Measurements from ENCODE around the gene PRPF8. TPM values are rescaled to one million over a fixed set of nuclear protein-coding genes. Genes with fewer than 3 reads are reported as not detected.
A peak's percentile ranks its signal among the peaks of the same experiment; 100 is the strongest.
"Not testable (repeated sequence)": the region's sequence is repeated elsewhere in the genome, so short reads cannot be mapped to it uniquely, and the experiment has no call there.

The PRPF8 gene
- total RNA-seq, 1 donor from 2014 or later: 114 TPM

- Histone ChIP-seq H3K9me3 (no peaks in the 10 kb centered on the region), H3K4me1 (peaks cover 8 to 18% of the 10 kb centered on the region in 2 donors), H3K36me3 (peaks cover 13 to 33% of the 10 kb centered on the region in 2 donors), H3K4me3 (peak overlapping the region; percentile 65 to 91), H3K27ac (no peak overlapping the region), H3K27me3 (no peaks in the 10 kb centered on the region)
- TF ChIP-seq, protein P1, sequence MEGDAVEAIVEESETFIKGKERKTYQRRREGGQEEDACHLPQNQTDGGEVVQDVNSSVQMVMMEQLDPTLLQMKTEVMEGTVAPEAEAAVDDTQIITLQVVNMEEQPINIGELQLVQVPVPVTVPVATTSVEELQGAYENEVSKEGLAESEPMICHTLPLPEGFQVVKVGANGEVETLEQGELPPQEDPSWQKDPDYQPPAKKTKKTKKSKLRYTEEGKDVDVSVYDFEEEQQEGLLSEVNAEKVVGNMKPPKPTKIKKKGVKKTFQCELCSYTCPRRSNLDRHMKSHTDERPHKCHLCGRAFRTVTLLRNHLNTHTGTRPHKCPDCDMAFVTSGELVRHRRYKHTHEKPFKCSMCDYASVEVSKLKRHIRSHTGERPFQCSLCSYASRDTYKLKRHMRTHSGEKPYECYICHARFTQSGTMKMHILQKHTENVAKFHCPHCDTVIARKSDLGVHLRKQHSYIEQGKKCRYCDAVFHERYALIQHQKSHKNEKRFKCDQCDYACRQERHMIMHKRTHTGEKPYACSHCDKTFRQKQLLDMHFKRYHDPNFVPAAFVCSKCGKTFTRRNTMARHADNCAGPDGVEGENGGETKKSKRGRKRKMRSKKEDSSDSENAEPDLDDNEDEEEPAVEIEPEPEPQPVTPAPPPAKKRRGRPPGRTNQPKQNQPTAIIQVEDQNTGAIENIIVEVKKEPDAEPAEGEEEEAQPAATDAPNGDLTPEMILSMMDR (IDR thresholded peaks at IDR 0.05): no peak
- no peak for DNase-seq (ENCODE audit: low spot score in 2 of 2)
- intact Hi-C loops (cut with DNase I): loop anchor here (2.0 kb wide), 3 partner anchors 59 to 139 kb away; partner anchors contain the start of gene RPA1
Measured at GRCh38 chr17:1725642-1726511, 41.2 kb upstream of the PRPF8 start.

GRCh38 chr17:1724869-1725641 lies 40.4 kb upstream of the PRPF8 start:
- Histone ChIP-seq H3K9me3 (no peaks in the 10 kb centered on the region), H3K36me3 (peaks cover 13 to 26% of the 10 kb centered on the region in 2 donors), H3K27ac (peak overlapping the region; percentile 82 to 84), H3K4me3 (peak overlapping the region; percentile 65 to 91), H3K4me1 (peaks cover 8 to 18% of the 10 kb centered on the region in 2 donors), H3K27me3 (no peaks in the 10 kb centered on the region)
- no peak for DNase-seq (ENCODE audit: low spot score in 2 of 2)
- intact Hi-C loops (cut with DNase I): loop anchor here (2.0 kb wide), 3 partner anchors 60 to 140 kb away; partner anchors contain the start of gene RPA1
- TF ChIP-seq, protein P1 (IDR thresholded peaks at IDR 0.05): peak in 2 of 3 experiments; percentile 12 to 15

DNA sequence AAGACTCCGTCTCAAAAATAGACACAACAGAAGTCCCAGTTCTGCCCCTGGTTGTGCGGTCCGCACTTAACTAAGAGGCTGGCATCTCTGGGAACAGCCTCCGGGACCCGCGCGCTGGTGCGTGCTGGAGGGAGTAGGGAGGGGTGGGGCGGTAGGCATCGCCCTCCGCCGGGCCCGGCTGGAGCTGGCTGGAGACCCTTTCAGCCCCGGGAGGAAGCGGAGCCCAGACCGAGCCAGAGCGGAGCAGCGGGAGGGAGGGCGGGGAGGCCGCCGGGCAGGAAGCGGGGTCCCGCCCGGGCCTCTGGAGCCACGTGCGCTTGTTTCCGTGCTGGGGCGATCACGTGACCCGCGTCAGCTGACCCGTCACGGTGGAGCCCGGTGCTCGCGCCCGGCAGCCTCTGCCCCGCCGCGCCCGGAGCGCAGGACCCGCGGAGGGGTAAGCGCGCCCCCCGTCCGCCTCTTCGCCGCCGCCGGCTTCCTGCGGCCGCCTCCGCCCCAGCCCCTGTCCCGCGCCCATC lies 39.7 kb upstream of the PRPF8 start, which contains the start of gene WDR81:
Gene WDR81, plus strand, starts transcription at position 354 of the 518 bp plus-strand sequence. CDS start 256 bp downstream, outside the sequence.
- intact Hi-C loops (cut with DNase I): loop anchor here (2.0 kb wide), 3 partner anchors 60 to 140 kb away; partner anchors contain the start of gene RPA1
- Histone ChIP-seq H3K4me1 (peaks cover 8 to 18% of the 10 kb centered on the region in 2 donors), H3K4me3 (peak within 1 kb of the TSS; percentile 65 to 91), H3K9me3 (no peaks in the 10 kb centered on the region), H3K27me3 (no peaks in the 10 kb centered on the region), H3K36me3 (peaks cover 13 to 26% of the 10 kb centered on the region in 2 donors), H3K27ac (peak within 1 kb of the TSS; percentile 82 to 84)
- DNase-seq (ENCODE audit: low spot score in 2 of 2): peak; percentile 57 to 93
- TF ChIP-seq, protein P1 (IDR thresholded peaks at IDR 0.05): no peak

DNA sequence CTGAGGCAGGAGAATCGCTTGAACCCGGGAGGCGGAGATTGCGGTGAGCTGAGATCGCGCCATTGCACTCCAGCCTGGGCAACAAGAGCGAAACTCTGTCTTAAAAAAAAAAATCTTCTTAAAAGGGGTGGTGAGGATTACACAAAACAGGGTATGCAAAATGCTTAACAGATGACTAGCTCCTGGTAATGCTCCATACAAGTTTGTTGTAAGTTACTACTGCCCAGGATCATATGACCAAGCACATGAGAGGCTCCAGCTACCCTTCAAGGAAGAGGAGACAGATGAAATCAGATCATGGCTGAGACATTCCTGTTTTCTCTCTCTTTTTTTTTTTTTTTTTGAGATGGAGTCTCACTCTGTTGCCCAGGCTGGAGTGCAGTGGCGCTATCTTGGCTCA lies 37.4 kb upstream of the PRPF8 start:
- H3K27me3 ChIP-seq; H3K36me3 ChIP-seq; intact Hi-C loops (cut with DNase I); H3K4me3 ChIP-seq; H3K9me3 ChIP-seq; DNase-seq (ENCODE audit: low spot score in 2 of 2): not testable (repeated sequence)
- peaks cover 8 to 28% of the 10 kb centered on the region in 2 donors for H3K4me1 ChIP-seq
- peak overlapping the region in 1 of 2 donors; percentile 82 for H3K27ac ChIP-seq

- intact Hi-C loops (cut with DNase I): loop anchor here (1.0 kb wide), 1 partner anchor 62 kb away; no protein-coding TSS in a partner anchor
- no peaks in the 10 kb centered on the region for H3K9me3 ChIP-seq
- TF ChIP-seq, protein P1 (IDR thresholded peaks at IDR 0.05): peak; percentile 90 to 97 (median 95)
- no peaks in the 10 kb centered on the region for H3K27me3 ChIP-seq
- no peak overlapping the region for H3K27ac ChIP-seq
- H3K4me3 ChIP-seq: no peak overlapping the region
- DNase-seq (ENCODE audit: low spot score in 2 of 2): no peak
- H3K36me3 ChIP-seq: no peaks in the 10 kb centered on the region
- peaks cover 8 to 28% of the 10 kb centered on the region in 2 donors for H3K4me1 ChIP-seq
Measured at GRCh38 chr17:1720856-1721386, 36.3 kb upstream of the PRPF8 start.
